HepG2 (cell line): Measurements from ENCODE around the gene SH2D5. TPM values are rescaled to one million over a fixed set of nuclear protein-coding genes. Genes with fewer than 3 reads are reported as not detected.

Experiments
- ARHGAP35 ChIP-seq: sonication (generic); formaldehyde crosslinking; IDR thresholded peaks from 2 replicates; pipeline ENCODE4 v1.9.0; 2022; ENCODE audit warnings: mild to moderate bottlenecking, inconsistent platforms, moderate library complexity, missing genetic modification reagents, borderline replicate concordance
- ARID3A ChIP-seq: IDR thresholded peaks from 2 replicates; pipeline ENCODE4 v1.6.1; 2012; ENCODE audit warnings: low read depth, low read length, improper control_type of control experiment
- DDIT3 ChIP-seq: sonication (generic); formaldehyde crosslinking; IDR thresholded peaks from 2 replicates; pipeline ENCODE4 v1.4.0; 2020; ENCODE audit warnings: mild to moderate bottlenecking, missing genetic modification reagents
- ELF4 ChIP-seq: sonication (generic); formaldehyde crosslinking; IDR thresholded peaks from 2 replicates; pipeline ENCODE4 v1.5.0; 2020; ENCODE audit warnings: missing genetic modification reagents, mild to moderate bottlenecking, moderate library complexity, borderline replicate concordance
- HOXA3 ChIP-seq: sonication (generic); formaldehyde crosslinking; IDR thresholded peaks from 2 replicates; pipeline ENCODE4 v1.5.0; 2020; ENCODE audit warnings: missing genetic modification reagents
- HOXA5 ChIP-seq: sonication (generic); formaldehyde crosslinking; IDR thresholded peaks from 2 replicates; pipeline ENCODE4 v1.4.0; 2020; ENCODE audit warnings: missing genetic modification reagents
- NFYB ChIP-seq: sonication (generic); formaldehyde crosslinking; IDR thresholded peaks from 2 replicates; pipeline ENCODE4 v1.4.0; 2020; ENCODE audit warnings: missing genetic modification reagents
- NR3C1 ChIP-seq: sonication (generic); formaldehyde crosslinking; IDR thresholded peaks from 2 replicates; pipeline ENCODE4 v1.4.0; 2020; ENCODE audit warnings: missing genetic modification reagents
- PHF21A ChIP-seq: sonication (generic); formaldehyde crosslinking; IDR thresholded peaks from 2 replicates; pipeline ENCODE4 v1.5.0; 2020; ENCODE audit warnings: mild to moderate bottlenecking, missing genetic modification reagents
- RFX3 ChIP-seq: IDR thresholded peaks from 2 replicates; pipeline ENCODE4 v1.6.1; 2016; ENCODE audit warnings: missing biosample characterization, missing genetic modification reagents
- ZBTB33 ChIP-seq: sonication (generic); formaldehyde crosslinking; IDR thresholded peaks from 2 replicates; pipeline ENCODE4 v1.4.0; 2020; ENCODE audit warnings: missing genetic modification reagents
- ZNF180 ChIP-seq: sonication (generic); formaldehyde crosslinking; IDR thresholded peaks from 2 replicates; pipeline ENCODE4 v1.4.0; 2020; ENCODE audit warnings: low read depth, missing genetic modification reagents, borderline replicate concordance
- ZNF503 ChIP-seq: sonication (generic); formaldehyde crosslinking; IDR thresholded peaks from 2 replicates; pipeline ENCODE4 v1.4.0; 2020; ENCODE audit warnings: missing genetic modification reagents
- ZNF574 ChIP-seq: sonication (generic); formaldehyde crosslinking; IDR thresholded peaks from 2 replicates; pipeline ENCODE4 v1.4.0; 2020; ENCODE audit warnings: missing genetic modification reagents
- ZNF577 ChIP-seq: sonication (generic); formaldehyde crosslinking; IDR thresholded peaks from 2 replicates; pipeline ENCODE4 v1.4.0; 2020; ENCODE audit warnings: mild to moderate bottlenecking, low read depth, missing genetic modification reagents, borderline replicate concordance
- ZNF800 ChIP-seq: sonication (generic); formaldehyde crosslinking; IDR thresholded peaks from 2 replicates; pipeline ENCODE4 v1.4.0; 2020; ENCODE audit warnings: missing genetic modification reagents
- ZSCAN25 ChIP-seq: sonication (generic); formaldehyde crosslinking; IDR thresholded peaks from 2 replicates; pipeline ENCODE4 v1.8.0; 2022; ENCODE audit warnings: mild to moderate bottlenecking, missing genetic modification reagents
- ZSCAN31 ChIP-seq: sonication (generic); formaldehyde crosslinking; IDR thresholded peaks from 2 replicates; pipeline ENCODE4 v1.5.0; 2020; ENCODE audit warnings: low read depth, mild to moderate bottlenecking, missing genetic modification reagents
- polyA plus RNA-seq, 8 experiments: library from polyadenylated mRNA; depleted of rRNA in 3 of 8; stranded (reverse) in 7 of 8; unstranded in 1 of 8; fragments of >200 nt; fragmentation: Illumina TruSeq in 4 of 8; extraction: Trizol in 4 of 8; gene quantifications; 2 replicates each; pipeline versions ENCODE4 v1.2.1 to v1.2.3, GENCODE V29; 2011 to 2016; ENCODE audit warnings: low read depth in 4 of 8, missing spikeins in 1 of 8, mixed read lengths in 1 of 8; ENCODE audit not compliant: insufficient read depth in 1 of 8
- total RNA-seq, 5 experiments: library from RNA; depleted of rRNA; stranded (reverse); fragments of >200 nt; fragmentation: Illumina TruSeq; extraction: Trizol; gene quantifications; 2 replicates each; pipeline ENCODE4 v1.2.3, GENCODE V29; 2016; ENCODE audit warnings: low read depth in 1 of 5

SH2D5 gene
- total and polyA plus RNA-seq, 2 of the 13 experiments (the other 11 are each of a cell fraction or from before 2014, with no cell fraction given): 1.2 to 3.4 TPM

- TF ChIP-seq ZSCAN25 (CRISPR knock-in tag) (no peak), ZNF180 (CRISPR knock-in tag) (no peak), ZNF503 (CRISPR knock-in tag) (no peak), ZNF574 (CRISPR knock-in tag) (peak; percentile 33; the same call in 1 of the 2 replicates), ZNF800 (peak; percentile 92), ARID3A (peak; percentile 43; the same call in 1 of the 2 replicates), ELF4 (CRISPR knock-in tag) (no peak), ZSCAN31 (CRISPR knock-in tag) (no peak; the same call in 1 of the 2 replicates), RFX3 (no peak), PHF21A (CRISPR knock-in tag) (peak; percentile 58), ZNF577 (CRISPR knock-in tag) (no peak), ZBTB33 (CRISPR knock-in tag) (0 out of 2 replicates have a peak, but pooled peaks have one; percentile 30), NFYB (CRISPR knock-in tag) (no peak), HOXA3 (CRISPR knock-in tag) (peak; percentile 66; the same call in 1 of the 2 replicates), HOXA5 (no peak; the same call in 1 of the 2 replicates), ARHGAP35 (CRISPR knock-in tag) (no peak), NR3C1 (CRISPR knock-in tag) (no peak), DDIT3 (CRISPR knock-in tag) (0 out of 2 replicates have a peak, but pooled peaks have one; percentile 46)
Observed at GRCh38 chr1:20732588-20733359, at the start of gene SH2D5 (continued).
